NCI-H187 treated with DMSO at 0.1 percent for 48 hours (cell line): Measurements from ENCODE around the gene WDR75.
"Not testable (repeated sequence)": the region's sequence is repeated elsewhere in the genome, so short reads cannot be mapped to it uniquely, and the experiment has no call there.

Experiments used
- DNase-seq: peaks from one replicate; lab custom pipeline; 2025; lab: John Stamatoyannopoulos, UW

The WDR75 gene

GRCh38 chr2:189440947-189441708 lies at the start of gene WDR75:
Gene WDR75 (plus strand): TSS chr2:189441474. CDS start chr2:189441493, 19 bp downstream.
- peak; percentile 48 for DNase-seq

GRCh38 chr2:189393440-189394111 lies 47.7 kb upstream of the WDR75 start:
- DNase-seq = no peak

- DNase-seq = no peak
These were observed 46.7 kb upstream of the WDR75 start for GRCh38 chr2:189394525-189394924.

- no peak for DNase-seq
These were observed 38.3 kb upstream of the WDR75 start for GRCh38 chr2:189402932-189403331.

DNA sequence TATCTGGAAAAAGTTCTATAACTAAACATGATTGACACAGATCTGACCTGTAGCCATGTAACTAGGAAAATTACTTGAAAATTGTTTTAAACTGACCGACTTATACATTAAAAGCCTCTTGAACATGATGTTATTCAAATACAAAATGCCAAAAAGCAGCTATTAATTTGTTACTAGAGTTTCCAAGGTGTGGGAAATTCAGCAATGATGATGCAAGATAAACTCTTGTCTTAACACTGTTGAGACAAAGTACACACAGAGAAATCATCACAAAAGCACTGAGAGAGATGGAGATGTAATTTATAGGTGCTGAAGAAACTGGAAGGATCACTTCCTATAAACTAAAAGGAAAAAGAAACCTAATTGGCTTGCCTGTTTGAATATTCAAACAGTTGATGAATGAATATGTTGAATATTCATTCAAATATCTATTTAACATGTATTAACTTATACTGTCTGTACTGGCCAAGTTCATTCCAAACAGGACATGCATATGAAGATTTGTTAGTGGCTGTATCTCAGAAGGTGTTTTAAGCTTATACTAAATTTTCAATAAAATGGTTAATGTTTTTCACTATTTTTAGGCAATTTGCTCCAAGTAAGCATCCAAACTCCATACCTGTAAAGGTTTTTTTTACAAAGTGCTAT lies 34.6 kb upstream of the WDR75 start:
- DNase-seq = no peak

DNA sequence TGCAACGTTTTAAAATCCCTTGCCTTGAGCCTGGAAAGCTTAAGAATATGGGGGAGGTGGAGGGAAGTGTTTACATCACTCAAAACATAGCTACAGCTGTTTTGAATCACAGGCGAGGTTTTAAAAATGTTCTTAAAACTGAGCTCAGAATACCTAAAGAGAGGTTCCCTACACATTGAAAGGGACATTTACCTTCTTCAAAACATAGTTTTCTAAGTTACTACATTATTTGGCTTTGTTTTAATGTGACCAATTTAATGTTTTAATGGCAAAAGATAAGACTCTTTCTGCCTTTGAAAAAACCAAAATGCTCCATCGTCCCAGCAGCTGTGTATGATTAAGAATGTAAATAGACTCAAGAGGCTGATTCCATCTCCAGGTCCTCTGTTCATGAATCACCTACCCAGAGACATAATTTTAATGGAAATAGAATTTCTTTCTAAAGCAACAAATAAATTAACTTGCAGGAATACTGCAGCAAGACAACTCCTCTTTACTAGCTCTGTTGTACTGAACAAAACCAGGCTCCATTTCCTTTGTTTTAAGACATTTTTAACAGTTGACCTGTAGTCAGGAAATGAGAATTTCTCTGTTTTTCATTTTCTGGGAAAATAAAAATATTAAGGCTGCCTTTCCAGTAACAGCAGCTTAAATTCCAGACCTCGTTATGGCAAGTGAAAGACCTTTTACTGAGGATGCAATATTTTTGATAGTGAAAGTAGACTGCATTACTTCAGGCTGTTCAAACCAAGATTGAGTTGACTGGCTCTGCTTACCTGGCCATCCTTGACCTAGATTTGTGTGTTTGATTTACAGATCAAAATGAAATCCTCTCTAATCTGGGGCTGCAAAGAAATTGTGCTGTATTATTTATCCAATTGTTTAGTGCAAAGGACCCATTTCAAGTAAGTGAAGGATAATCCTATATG lies 33.7 kb upstream of the WDR75 start:
- no peak for DNase-seq

DNA sequence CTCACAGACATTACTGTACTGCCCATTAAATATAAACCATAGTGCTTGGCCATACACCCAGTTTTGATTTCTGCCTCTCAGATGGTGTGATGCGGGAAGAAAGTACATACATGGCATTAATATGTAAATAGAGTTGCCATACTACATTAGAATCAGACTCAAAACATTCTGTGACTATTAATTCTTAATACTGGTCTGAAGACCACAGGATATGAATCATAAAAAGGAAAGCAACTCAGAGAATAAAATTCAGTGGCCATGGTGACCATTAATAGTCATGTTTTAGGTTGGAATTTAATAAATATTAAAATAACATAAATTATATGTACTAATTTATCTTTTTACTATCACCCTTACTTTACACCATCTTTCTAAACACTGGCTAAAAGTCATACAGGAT lies 33.0 kb upstream of the WDR75 start:
- DNase-seq = no peak

- DNase-seq = no peak
These were observed 32.1 kb upstream of the WDR75 start for GRCh38 chr2:189409131-189409530.

DNA sequence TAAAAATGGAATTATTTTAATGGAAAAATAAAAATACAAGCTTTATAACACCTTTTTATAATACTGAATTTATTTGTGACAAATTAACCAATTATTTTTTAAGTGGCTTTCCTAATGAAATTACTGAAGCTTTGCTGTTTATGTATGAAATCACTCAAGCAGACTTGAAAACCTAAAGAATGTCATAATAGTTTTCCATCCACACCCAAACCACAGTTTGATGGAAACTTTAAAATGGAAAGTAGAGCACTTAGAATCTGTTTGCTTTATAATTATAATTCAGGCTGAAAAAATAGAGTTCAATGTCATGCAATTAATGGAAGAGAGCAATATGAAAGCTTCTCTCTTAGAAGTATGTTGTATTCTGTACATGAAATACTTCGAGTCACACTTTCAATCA lies 31.6 kb upstream of the WDR75 start:
- no peak for DNase-seq

DNA sequence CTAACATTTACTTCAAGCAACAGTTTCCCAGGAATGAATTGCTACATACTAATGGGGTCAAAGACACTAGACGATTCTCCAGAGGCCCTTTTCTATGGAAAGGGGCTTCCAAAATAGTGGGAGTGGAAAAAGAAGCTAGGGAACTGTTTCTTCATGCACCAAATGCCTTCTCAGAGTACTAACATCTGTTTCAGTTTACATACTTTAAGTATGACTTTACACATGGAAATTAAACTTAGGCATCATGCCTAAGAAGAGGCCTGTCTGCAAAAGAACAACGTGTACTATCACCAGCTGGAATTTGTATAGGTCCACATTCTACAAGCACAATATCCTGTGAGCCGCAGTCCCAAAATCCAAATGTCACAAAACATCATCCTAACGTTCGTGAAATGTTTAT lies 29.4 kb upstream of the WDR75 start:
- no peak for DNase-seq

GRCh38 chr2:189412330-189412953 lies 28.8 kb upstream of the WDR75 start:
- peak; percentile 0 for DNase-seq

- DNase-seq = no peak
These were observed 28.0 kb upstream of the WDR75 start for GRCh38 chr2:189413249-189413648.

DNA sequence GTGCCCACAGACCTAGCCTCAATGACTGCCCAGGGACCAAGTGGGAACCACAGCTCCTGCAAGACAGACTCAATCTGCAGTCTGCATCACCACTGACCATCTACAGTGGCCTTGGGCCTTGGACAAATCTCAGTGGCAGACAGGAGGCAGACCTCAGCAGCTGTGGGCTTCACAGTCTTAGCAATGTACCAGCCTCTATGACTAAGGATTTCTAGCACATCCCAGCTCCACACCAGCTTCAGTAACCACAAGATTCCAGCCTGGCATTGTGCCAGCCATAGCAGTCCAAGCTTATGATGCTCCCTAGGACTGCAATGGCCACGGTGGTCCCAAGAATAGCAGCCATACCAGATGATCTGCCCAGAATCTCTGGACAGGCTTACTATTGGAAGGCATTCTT lies 19.6 kb upstream of the WDR75 start:
- no peak for DNase-seq

GRCh38 chr2:189424961-189425360 lies 16.3 kb upstream of the WDR75 start:
- DNase-seq = no peak

DNA sequence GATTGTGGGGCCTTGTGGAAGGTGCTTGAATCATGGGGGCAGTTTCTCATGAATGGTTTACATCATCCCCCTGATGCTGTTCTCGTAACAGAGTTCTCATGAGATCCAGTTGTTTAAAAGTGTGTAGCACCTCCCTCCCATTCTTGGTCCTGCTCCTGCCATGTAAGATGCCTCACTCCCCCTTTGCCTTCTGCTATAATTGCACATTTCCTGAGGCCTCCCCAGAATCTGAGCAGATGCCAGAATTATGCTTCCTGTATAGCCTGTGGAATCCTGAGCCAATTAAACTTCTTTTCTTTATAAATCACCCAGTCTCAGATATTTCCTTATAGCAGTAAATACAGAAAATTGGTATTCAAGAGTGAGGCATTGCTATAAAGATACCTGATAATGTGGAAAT lies 15.6 kb upstream of the WDR75 start:
- no peak for DNase-seq

DNA sequence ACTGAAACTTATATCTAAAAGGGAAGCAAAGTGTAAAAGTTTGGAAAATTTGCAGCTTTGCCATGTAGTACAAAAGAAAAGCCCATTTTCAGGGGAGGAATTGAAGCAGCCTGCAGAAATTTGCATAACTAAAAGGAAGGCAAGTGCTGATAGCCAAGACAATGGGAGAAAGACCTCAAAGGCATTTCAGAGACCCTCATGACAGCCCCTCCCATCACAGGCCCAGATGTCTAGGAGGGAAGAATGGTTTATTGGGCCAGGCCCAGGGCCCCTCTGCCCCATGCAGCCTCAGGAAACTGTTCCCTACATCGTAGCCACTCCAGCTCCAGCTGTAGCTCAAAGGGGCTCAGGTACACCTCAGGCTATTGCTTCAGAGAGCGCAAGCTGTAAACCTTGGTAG lies 14.4 kb upstream of the WDR75 start:
- no peak for DNase-seq

DNA sequence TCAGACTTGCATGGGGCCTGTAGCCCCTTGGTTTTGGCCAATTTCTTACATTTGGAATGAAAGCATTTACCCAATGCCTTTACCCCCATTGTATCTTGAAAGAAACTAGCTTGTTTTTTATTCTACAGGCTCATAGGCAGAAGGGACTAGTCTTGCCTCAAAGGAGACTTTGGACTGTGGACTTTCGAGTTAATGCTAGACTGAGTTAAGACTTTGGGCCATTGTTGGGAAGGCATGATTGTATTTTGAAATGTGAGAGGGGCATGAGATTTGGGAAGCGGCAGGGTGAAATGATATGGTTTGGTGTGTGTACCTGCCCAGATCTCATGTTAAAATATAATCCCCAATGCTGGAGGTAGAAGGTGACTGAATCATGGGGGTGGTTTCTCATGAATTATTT lies 13.4 kb upstream of the WDR75 start:
- DNase-seq = no peak

DNA sequence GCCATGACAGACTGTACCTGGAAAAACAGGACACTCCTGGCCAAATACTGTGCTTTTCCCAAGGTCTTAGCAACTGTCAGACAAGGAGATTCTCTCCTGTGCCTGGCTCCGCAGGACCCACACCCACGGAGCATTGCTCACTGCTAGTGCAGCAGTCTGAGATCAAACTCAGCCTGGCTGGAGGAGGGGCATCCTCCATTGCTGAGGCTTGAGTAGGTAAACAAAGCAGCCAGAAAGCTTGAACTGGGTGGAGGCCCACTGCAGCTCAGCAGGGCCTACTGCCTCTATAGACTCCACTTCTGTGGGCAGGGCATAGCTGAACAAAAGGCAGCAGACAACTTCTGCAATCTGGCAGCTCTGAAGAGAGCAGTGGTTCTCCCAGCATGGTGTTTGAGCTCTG lies 10.8 kb upstream of the WDR75 start:
- not testable (repeated sequence) for DNase-seq

- DNase-seq = not testable (repeated sequence)
These were observed 5.5 kb upstream of the WDR75 start for GRCh38 chr2:189435803-189436202.

DNA sequence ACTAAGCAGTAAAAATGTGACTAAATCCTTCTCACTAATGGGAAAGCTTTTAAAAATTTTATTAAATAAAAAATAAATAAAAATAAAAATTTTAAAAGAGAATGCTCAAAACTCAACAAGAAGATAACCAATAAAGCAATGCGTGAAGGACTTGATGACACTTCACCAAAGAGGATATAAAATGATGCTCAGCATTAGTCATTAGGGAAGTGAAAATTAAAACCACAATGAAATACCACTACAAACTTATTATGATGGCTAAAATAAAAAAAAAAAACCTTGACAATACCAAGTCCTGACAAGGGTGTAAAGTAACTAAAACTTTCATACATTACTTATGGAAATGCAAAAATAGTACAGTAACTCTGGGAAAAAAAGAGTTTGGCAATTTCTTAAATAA lies 3.3 kb upstream of the WDR75 start:
- no peak for DNase-seq

- no peak for DNase-seq
These were observed 1.9 kb upstream of the WDR75 start for GRCh38 chr2:189439342-189439741.

DNA sequence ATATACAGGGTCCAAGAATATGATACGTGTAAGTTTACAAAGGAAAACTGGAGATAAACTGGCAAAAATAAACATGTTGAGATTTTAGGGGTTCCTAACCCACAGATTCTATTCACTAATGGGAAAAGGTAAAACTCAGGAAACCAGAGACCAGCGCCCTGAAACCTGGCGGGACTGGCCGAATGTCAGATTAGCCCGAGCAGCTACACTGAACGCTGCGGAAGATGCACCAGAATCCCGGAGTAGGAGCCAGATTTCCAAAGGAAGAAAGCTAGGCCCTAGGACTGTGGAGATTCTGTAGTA lies 679 bp upstream of the WDR75 start:
- no peak for DNase-seq
